ENCODE results near the gene DNMT3A. TPM values are rescaled to one million over a fixed set of nuclear protein-coding genes. Genes with fewer than 3 reads are reported as not detected.

The DNMT3A gene
- polyA plus RNA-seq, 3 donors from 2014 or later, result 9.4 to 15.9 (median 9.9) TPM

GRCh38 chr2:25245141-25245540 is 96.6 kb downstream of the DNMT3A start:
- H3K36me3 Mint-ChIP-seq, result peaks cover 0 to 28% (median 9%) of the 10 kb centered on the region in 3 donors
- no peaks in the 10 kb centered on the region for H3K9me3 Mint-ChIP-seq
- H3K27me3 Mint-ChIP-seq (ENCODE audit: low read depth in 3 of 3), result peaks cover 0 to 1% (median 0%) of the 10 kb centered on the region in 3 donors
- H3K4me3 Mint-ChIP-seq, result no peak overlapping the region
- peaks cover 4 to 13% of the 10 kb centered on the region in 2 donors for H3K4me1 Mint-ChIP-seq
- H3K27ac Mint-ChIP-seq, result no peak overlapping the region
- no peak for DNase-seq

GRCh38 chr2:25243995-25244394 is 97.7 kb downstream of the DNMT3A start:
- no peaks in the 10 kb centered on the region for H3K27me3 Mint-ChIP-seq (ENCODE audit: low read depth in 3 of 3)
- H3K9me3 Mint-ChIP-seq, result no peaks in the 10 kb centered on the region
- H3K4me1 Mint-ChIP-seq, result peaks cover 0 to 2% of the 10 kb centered on the region in 2 donors
- H3K4me3 Mint-ChIP-seq, result no peak overlapping the region
- peaks cover 3 to 35% (median 9%) of the 10 kb centered on the region in 3 donors for H3K36me3 Mint-ChIP-seq
- no peak for DNase-seq
- no peak overlapping the region for H3K27ac Mint-ChIP-seq

GRCh38 chr2:25241452-25241851 is 100.3 kb downstream of the DNMT3A start:
- H3K27ac Mint-ChIP-seq, result no peak overlapping the region
- no peaks in the 10 kb centered on the region for H3K27me3 Mint-ChIP-seq (ENCODE audit: low read depth in 3 of 3)
- no peaks in the 10 kb centered on the region for H3K9me3 Mint-ChIP-seq
- no peak overlapping the region for H3K4me3 Mint-ChIP-seq
- no peaks in the 10 kb centered on the region for H3K4me1 Mint-ChIP-seq
- H3K36me3 Mint-ChIP-seq, result peaks cover 9 to 45% (median 14%) of the 10 kb centered on the region in 3 donors
- DNase-seq, result no peak

- Mint-ChIP-seq H3K4me3 (no peak overlapping the region), H3K36me3 (peaks cover 9 to 41% (median 16%) of the 10 kb centered on the region in 3 donors), H3K9me3 (no peaks in the 10 kb centered on the region), H3K4me1 (no peaks in the 10 kb centered on the region), H3K27me3 (ENCODE audit: low read depth in 3 of 3) (peaks cover 0 to 1% (median 0%) of the 10 kb centered on the region in 3 donors), H3K27ac (peak overlapping the region in 1 of 6 donors; percentile 28)
- no peak for DNase-seq
Observed at GRCh38 chr2:25240636-25241035, 101.1 kb downstream of the DNMT3A start.

- H3K9me3 Mint-ChIP-seq, result no peaks in the 10 kb centered on the region
- no peaks in the 10 kb centered on the region for H3K4me1 Mint-ChIP-seq
- no peak for DNase-seq
- no peak overlapping the region for H3K27ac Mint-ChIP-seq
- no peak overlapping the region for H3K4me3 Mint-ChIP-seq
- H3K27me3 Mint-ChIP-seq (ENCODE audit: low read depth in 3 of 3), result peaks cover 0 to 1% (median 0%) of the 10 kb centered on the region in 3 donors
- peaks cover 13 to 55% (median 21%) of the 10 kb centered on the region in 3 donors for H3K36me3 Mint-ChIP-seq
Observed at GRCh38 chr2:25238920-25239319, 102.8 kb downstream of the DNMT3A start.

GRCh38 chr2:25237764-25238163 is 104.0 kb downstream of the DNMT3A start:
- Mint-ChIP-seq H3K27me3 (ENCODE audit: low read depth in 3 of 3) (peaks cover 0 to 1% (median 0%) of the 10 kb centered on the region in 3 donors), H3K36me3 (peaks cover 16 to 55% (median 26%) of the 10 kb centered on the region in 3 donors), H3K9me3 (no peaks in the 10 kb centered on the region), H3K4me3 (no peak overlapping the region), H3K4me1 (no peaks in the 10 kb centered on the region), H3K27ac (no peak overlapping the region)
- no peak for DNase-seq

- no peak for DNase-seq
- Mint-ChIP-seq H3K4me1 (no peaks in the 10 kb centered on the region), H3K4me3 (no peak overlapping the region), H3K36me3 (peaks cover 16 to 49% (median 21%) of the 10 kb centered on the region in 3 donors), H3K9me3 (no peaks in the 10 kb centered on the region), H3K27ac (no peak overlapping the region), H3K27me3 (ENCODE audit: low read depth in 3 of 3) (peaks cover 0 to 1% (median 0%) of the 10 kb centered on the region in 3 donors)
Observed at GRCh38 chr2:25236736-25237135, 105.0 kb downstream of the DNMT3A start.

GRCh38 chr2:25234738-25235137 is 107.0 kb downstream of the DNMT3A start:
- H3K27ac Mint-ChIP-seq, result no peak overlapping the region
- H3K36me3 Mint-ChIP-seq, result peaks cover 16 to 41% (median 17%) of the 10 kb centered on the region in 3 donors
- DNase-seq, result no peak
- H3K4me3 Mint-ChIP-seq, result no peak overlapping the region
- no peaks in the 10 kb centered on the region for H3K4me1 Mint-ChIP-seq
- no peaks in the 10 kb centered on the region for H3K9me3 Mint-ChIP-seq
- peaks cover 0 to 1% (median 0%) of the 10 kb centered on the region in 3 donors for H3K27me3 Mint-ChIP-seq (ENCODE audit: low read depth in 3 of 3)

GRCh38 chr2:25233916-25234605 is 107.7 kb downstream of the DNMT3A start:
- H3K27me3 Mint-ChIP-seq (ENCODE audit: low read depth in 3 of 3), result peaks cover 0 to 1% (median 0%) of the 10 kb centered on the region in 3 donors
- no peak for DNase-seq
- no peaks in the 10 kb centered on the region for H3K9me3 Mint-ChIP-seq
- peaks cover 13 to 38% (median 17%) of the 10 kb centered on the region in 3 donors for H3K36me3 Mint-ChIP-seq
- no peaks in the 10 kb centered on the region for H3K4me1 Mint-ChIP-seq
- H3K4me3 Mint-ChIP-seq, result no peak overlapping the region
- H3K27ac Mint-ChIP-seq, result peak overlapping the region in 1 of 6 donors; percentile 36

- Mint-ChIP-seq H3K27me3 (ENCODE audit: low read depth in 3 of 3) (peaks cover 1 to 4% (median 2%) of the 10 kb centered on the region in 3 donors), H3K4me1 (no peaks in the 10 kb centered on the region), H3K9me3 (no peaks in the 10 kb centered on the region), H3K36me3 (peaks cover 13 to 32% (median 17%) of the 10 kb centered on the region in 3 donors), H3K27ac (peak overlapping the region in 1 of 6 donors; percentile 8), H3K4me3 (no peak overlapping the region)
- DNase-seq, result no peak
Observed at GRCh38 chr2:25232248-25232825, 109.4 kb downstream of the DNMT3A start.

- no peak overlapping the region for H3K4me3 Mint-ChIP-seq
- peaks cover 1 to 4% (median 2%) of the 10 kb centered on the region in 3 donors for H3K27me3 Mint-ChIP-seq (ENCODE audit: low read depth in 3 of 3)
- no peaks in the 10 kb centered on the region for H3K9me3 Mint-ChIP-seq
- H3K27ac Mint-ChIP-seq, result no peak overlapping the region
- peaks cover 7 to 26% (median 12%) of the 10 kb centered on the region in 3 donors for H3K36me3 Mint-ChIP-seq
- no peaks in the 10 kb centered on the region for H3K4me1 Mint-ChIP-seq
- no peak for DNase-seq
Observed at GRCh38 chr2:25230948-25231311, 110.8 kb downstream of the DNMT3A start.

- no peak for DNase-seq
- peak overlapping the region in 1 of 6 donors; percentile 40 for H3K27ac Mint-ChIP-seq
- peaks cover 7 to 21% (median 7%) of the 10 kb centered on the region in 3 donors for H3K36me3 Mint-ChIP-seq
- no peaks in the 10 kb centered on the region for H3K9me3 Mint-ChIP-seq
- H3K27me3 Mint-ChIP-seq (ENCODE audit: low read depth in 3 of 3), result peaks cover 0 to 4% (median 2%) of the 10 kb centered on the region in 3 donors
- no peak overlapping the region for H3K4me3 Mint-ChIP-seq
- no peaks in the 10 kb centered on the region for H3K4me1 Mint-ChIP-seq
Observed at GRCh38 chr2:25230198-25230947, 111.4 kb downstream of the DNMT3A start.

GRCh38 chr2:25229279-25230197 is 112.2 kb downstream of the DNMT3A start:
- Mint-ChIP-seq H3K27me3 (ENCODE audit: low read depth in 3 of 3) (peaks cover 0 to 4% (median 2%) of the 10 kb centered on the region in 3 donors), H3K27ac (peak overlapping the region in 1 of 6 donors; percentile 35), H3K4me1 (no peaks in the 10 kb centered on the region), H3K9me3 (no peaks in the 10 kb centered on the region), H3K4me3 (no peak overlapping the region), H3K36me3 (peaks cover 7 to 16% (median 7%) of the 10 kb centered on the region in 3 donors)
- DNase-seq, result no peak

Measured in immature natural killer cell (primary cell).